CD4-positive, alpha-beta T cell treated with Interleukin-10 for 1 hour (primary cell): ENCODE data around the gene SLC22A14.
"Not testable (repeated sequence)": the region's sequence is repeated elsewhere in the genome, so short reads cannot be mapped to it uniquely, and the experiment has no call there.

Experiments
- DNase-seq: peaks from one replicate; pipeline ENCODE4 v3.0.0-alpha.2; 2020

Gene SLC22A14

GRCh38 chr3:38281895-38282686 lies at the start of gene SLC22A14:
Gene SLC22A14, plus strand, starts transcription at chr3:38282294. Its CDS starts 23,733 bp downstream, at chr3:38306027.
- DNase-seq: no peak

GRCh38 chr3:38232701-38233100 lies 49.4 kb upstream of the SLC22A14 start:
- DNase-seq: no peak

- DNase-seq: no peak
Measured at GRCh38 chr3:38235466-38235865, 46.6 kb upstream of the SLC22A14 start.

GRCh38 chr3:38238416-38239008 lies 43.6 kb upstream of the SLC22A14 start:
- no peak for DNase-seq

- not testable (repeated sequence) for DNase-seq
Measured at GRCh38 chr3:38242812-38243211, 39.3 kb upstream of the SLC22A14 start.

GRCh38 chr3:38245930-38246329 lies 36.2 kb upstream of the SLC22A14 start:
- DNase-seq: no peak

- DNase-seq: no peak
Measured at GRCh38 chr3:38247366-38248035, 34.6 kb upstream of the SLC22A14 start.

- DNase-seq: no peak
Measured at GRCh38 chr3:38250198-38250597, 31.9 kb upstream of the SLC22A14 start.

GRCh38 chr3:38251197-38251596 lies 30.9 kb upstream of the SLC22A14 start:
- no peak for DNase-seq

GRCh38 chr3:38253704-38254103 lies 28.4 kb upstream of the SLC22A14 start:
- no peak for DNase-seq

GRCh38 chr3:38254872-38255271 lies 27.2 kb upstream of the SLC22A14 start:
- no peak for DNase-seq

- no peak for DNase-seq
Measured at GRCh38 chr3:38255627-38256026, 26.5 kb upstream of the SLC22A14 start.

GRCh38 chr3:38257583-38257982 lies 24.5 kb upstream of the SLC22A14 start:
- DNase-seq: peak; percentile 0

- no peak for DNase-seq
Measured at GRCh38 chr3:38260474-38260873, 21.6 kb upstream of the SLC22A14 start.

GRCh38 chr3:38264353-38264771 lies 17.7 kb upstream of the SLC22A14 start:
- DNase-seq: no peak

- no peak for DNase-seq
Measured at GRCh38 chr3:38264779-38265178, 17.3 kb upstream of the SLC22A14 start.

GRCh38 chr3:38265604-38266307 lies 16.3 kb upstream of the SLC22A14 start, which contains the start of gene SLC22A13:
Gene SLC22A13, plus strand, starts transcription at chr3:38265812. Its CDS starts 49 bp downstream, at chr3:38265861.
- no peak for DNase-seq

GRCh38 chr3:38266810-38267209 lies 15.3 kb upstream of the SLC22A14 start:
- DNase-seq: no peak

- no peak for DNase-seq
Measured at GRCh38 chr3:38267662-38268061, 14.4 kb upstream of the SLC22A14 start.

- no peak for DNase-seq
Measured at GRCh38 chr3:38268087-38268486, 14.0 kb upstream of the SLC22A14 start.

- DNase-seq: no peak
Measured at GRCh38 chr3:38268522-38268921, 13.6 kb upstream of the SLC22A14 start.

- DNase-seq: no peak
Measured at GRCh38 chr3:38270606-38271005, 11.5 kb upstream of the SLC22A14 start.

- DNase-seq: no peak
Measured at GRCh38 chr3:38271553-38271952, 10.5 kb upstream of the SLC22A14 start.
